GM18498 (cell line): Measurements from ENCODE around the gene CWF19L2.
"Not testable (repeated sequence)": the region's sequence is repeated elsewhere in the genome, so short reads cannot be mapped to it uniquely, and the experiment has no call there.

ENCODE experiments used
- ATAC-seq: cut with Tn5 transposase; IDR thresholded peaks from one replicate; pipeline ENCODE4 v1.9.1; 2021; ENCODE audit warnings: mild to moderate bottlenecking, moderate library complexity; ENCODE audit not compliant: unreplicated experiment

CWF19L2 gene

GRCh38 chr11:107457558-107458271 is at the start of gene CWF19L2:
TSS of gene CWF19L2 (minus strand) at chr11:107457825. CDS start at chr11:107457816, 9 bp downstream.
- ATAC-seq: peak; percentile 96

GRCh38 chr11:107505647-107506225 is 48.1 kb upstream of the CWF19L2 start:
- no peak for ATAC-seq

- ATAC-seq: no peak
These were observed 47.4 kb upstream of the CWF19L2 start for GRCh38 chr11:107504981-107505380.

GRCh38 chr11:107501713-107502112 is 44.1 kb upstream of the CWF19L2 start:
- no peak for ATAC-seq

GRCh38 chr11:107497371-107497770 is 39.7 kb upstream of the CWF19L2 start:
- ATAC-seq: not testable (repeated sequence)

GRCh38 chr11:107496011-107496410 is 38.4 kb upstream of the CWF19L2 start:
- no peak for ATAC-seq

- ATAC-seq: no peak
These were observed 36.4 kb upstream of the CWF19L2 start for GRCh38 chr11:107494055-107494454.

- ATAC-seq: no peak
These were observed 35.5 kb upstream of the CWF19L2 start for GRCh38 chr11:107493117-107493516.

GRCh38 chr11:107490836-107491235 is 33.2 kb upstream of the CWF19L2 start:
- ATAC-seq: no peak

- no peak for ATAC-seq
These were observed 24.6 kb upstream of the CWF19L2 start for GRCh38 chr11:107482234-107482633.

- no peak for ATAC-seq
These were observed 21.3 kb upstream of the CWF19L2 start for GRCh38 chr11:107478922-107479321.

- no peak for ATAC-seq
These were observed 20.2 kb upstream of the CWF19L2 start for GRCh38 chr11:107477820-107478219.

GRCh38 chr11:107473792-107474191 is 16.2 kb upstream of the CWF19L2 start:
- no peak for ATAC-seq

- ATAC-seq: no peak
These were observed 15.3 kb upstream of the CWF19L2 start for GRCh38 chr11:107472966-107473365.

GRCh38 chr11:107468596-107468995 is 11.0 kb upstream of the CWF19L2 start:
- no peak for ATAC-seq

- ATAC-seq: no peak
These were observed 10.1 kb upstream of the CWF19L2 start for GRCh38 chr11:107467696-107468095.

GRCh38 chr11:107466275-107466866 is 8.7 kb upstream of the CWF19L2 start:
- not testable (repeated sequence) for ATAC-seq

- peak; percentile 51 for ATAC-seq
These were observed 444 bp downstream of the CWF19L2 start for GRCh38 chr11:107457205-107457557.

GRCh38 chr11:107453594-107454286 is 3.9 kb downstream of the CWF19L2 start:
- ATAC-seq: no peak

- ATAC-seq: peak; percentile 60
These were observed 10.7 kb downstream of the CWF19L2 start for GRCh38 chr11:107446822-107447431.

GRCh38 chr11:107442715-107443215 is 14.9 kb downstream of the CWF19L2 start:
- ATAC-seq: no peak
